ENCODE measurements around the gene PTPN11. TPM values are rescaled to one million over a fixed set of nuclear protein-coding genes. Genes with fewer than 3 reads are reported as not detected.

The PTPN11 gene
- total RNA-seq, 2 donors from 2014 or later: 81.5 to 82.3 TPM

DNA sequence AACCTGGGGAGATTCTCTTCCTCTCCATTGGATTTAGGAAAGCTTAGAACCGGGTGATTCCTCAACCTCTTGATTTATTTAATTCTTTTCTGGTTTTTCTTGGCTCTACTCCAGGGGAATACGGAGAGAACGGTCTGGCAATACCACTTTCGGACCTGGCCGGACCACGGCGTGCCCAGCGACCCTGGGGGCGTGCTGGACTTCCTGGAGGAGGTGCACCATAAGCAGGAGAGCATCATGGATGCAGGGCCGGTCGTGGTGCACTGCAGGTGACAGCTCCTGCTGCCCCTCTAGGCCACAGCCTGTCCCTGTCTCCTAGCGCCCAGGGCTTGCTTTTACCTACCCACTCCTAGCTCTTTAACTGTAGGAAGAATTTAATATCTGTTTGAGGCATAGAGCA lies 67.6 kb downstream of the PTPN11 start:
- Histone ChIP-seq H3K4me1 (no peaks in the 10 kb centered on the region), H3K27ac (no peak overlapping the region), H3K27me3 (no peaks in the 10 kb centered on the region), H3K9me3 (no peaks in the 10 kb centered on the region), H3K36me3 (peaks cover 4% of the 10 kb centered on the region), H3K4me3 (no peak overlapping the region), H3K9ac (ENCODE audit: low read depth in 2 of 2, low read length in 2 of 2) (no peak overlapping the region)
- no peak for DNase-seq
- TF ChIP-seq, protein P1, sequence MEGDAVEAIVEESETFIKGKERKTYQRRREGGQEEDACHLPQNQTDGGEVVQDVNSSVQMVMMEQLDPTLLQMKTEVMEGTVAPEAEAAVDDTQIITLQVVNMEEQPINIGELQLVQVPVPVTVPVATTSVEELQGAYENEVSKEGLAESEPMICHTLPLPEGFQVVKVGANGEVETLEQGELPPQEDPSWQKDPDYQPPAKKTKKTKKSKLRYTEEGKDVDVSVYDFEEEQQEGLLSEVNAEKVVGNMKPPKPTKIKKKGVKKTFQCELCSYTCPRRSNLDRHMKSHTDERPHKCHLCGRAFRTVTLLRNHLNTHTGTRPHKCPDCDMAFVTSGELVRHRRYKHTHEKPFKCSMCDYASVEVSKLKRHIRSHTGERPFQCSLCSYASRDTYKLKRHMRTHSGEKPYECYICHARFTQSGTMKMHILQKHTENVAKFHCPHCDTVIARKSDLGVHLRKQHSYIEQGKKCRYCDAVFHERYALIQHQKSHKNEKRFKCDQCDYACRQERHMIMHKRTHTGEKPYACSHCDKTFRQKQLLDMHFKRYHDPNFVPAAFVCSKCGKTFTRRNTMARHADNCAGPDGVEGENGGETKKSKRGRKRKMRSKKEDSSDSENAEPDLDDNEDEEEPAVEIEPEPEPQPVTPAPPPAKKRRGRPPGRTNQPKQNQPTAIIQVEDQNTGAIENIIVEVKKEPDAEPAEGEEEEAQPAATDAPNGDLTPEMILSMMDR (IDR thresholded peaks at IDR 0.05): no peak
- intact Hi-C loops (cut with DNase I): no loop called here

DNA sequence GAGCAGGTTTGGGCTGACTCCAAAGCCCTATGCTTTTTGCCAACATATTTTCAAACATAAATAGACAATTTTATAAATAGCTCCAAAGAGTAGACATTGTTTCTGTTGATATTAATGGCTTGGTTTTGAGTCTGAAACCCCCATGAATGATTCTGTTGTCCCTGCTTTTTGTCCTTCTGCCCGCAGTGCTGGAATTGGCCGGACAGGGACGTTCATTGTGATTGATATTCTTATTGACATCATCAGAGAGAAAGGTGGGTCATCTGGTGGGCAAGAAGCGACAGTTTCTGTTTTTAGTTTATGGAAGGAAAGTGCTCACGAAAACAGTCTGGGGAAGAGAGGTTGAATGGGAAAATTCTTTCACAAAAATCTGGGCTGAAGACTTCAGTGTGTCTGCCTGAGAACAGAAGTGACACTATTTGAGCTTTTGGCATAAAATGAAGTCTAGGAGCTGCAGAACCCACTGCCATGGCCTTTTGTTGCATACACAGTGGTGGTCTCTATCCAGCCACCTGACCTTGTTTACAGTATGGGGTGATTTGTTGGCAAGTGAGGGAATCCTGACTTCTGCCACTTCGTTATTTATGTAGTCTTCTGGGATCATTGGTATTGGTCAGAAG lies 69.6 kb downstream of the PTPN11 start:
- no peak for DNase-seq
- H3K27ac ChIP-seq: no peak overlapping the region
- H3K9ac ChIP-seq (ENCODE audit: low read depth in 2 of 2, low read length in 2 of 2): no peak overlapping the region
- intact Hi-C loops (cut with DNase I): no loop called here
- no peaks in the 10 kb centered on the region for H3K9me3 ChIP-seq
- no peak overlapping the region for H3K4me3 ChIP-seq
- no peaks in the 10 kb centered on the region for H3K4me1 ChIP-seq
- no peaks in the 10 kb centered on the region for H3K27me3 ChIP-seq
- peaks cover 4% of the 10 kb centered on the region for H3K36me3 ChIP-seq
- TF ChIP-seq, protein P1 (IDR thresholded peaks at IDR 0.05): no peak

DNA sequence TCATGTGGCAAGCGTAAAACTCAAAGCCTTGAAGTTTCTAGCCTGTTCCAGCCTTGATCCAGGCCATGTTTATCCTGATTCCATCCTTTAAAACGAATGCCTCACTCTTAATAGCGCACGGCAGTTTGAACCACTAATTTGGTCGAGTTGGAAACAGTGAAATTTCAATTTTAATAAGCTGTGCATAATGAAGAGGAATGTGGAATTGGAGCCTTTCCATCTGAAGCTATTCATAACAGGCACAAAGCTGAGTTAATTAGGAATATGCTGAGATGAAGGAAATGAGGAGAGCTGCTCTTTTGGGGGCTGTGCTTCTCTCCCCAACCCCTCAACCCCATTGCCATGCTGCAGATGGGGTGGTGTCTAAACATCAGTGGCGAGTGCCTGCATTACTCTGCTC lies 70.7 kb downstream of the PTPN11 start:
- no peak overlapping the region for H3K27ac ChIP-seq
- TF ChIP-seq, protein P1 (IDR thresholded peaks at IDR 0.05): no peak
- no peaks in the 10 kb centered on the region for H3K4me1 ChIP-seq
- intact Hi-C loops (cut with DNase I): no loop called here
- H3K9me3 ChIP-seq: no peaks in the 10 kb centered on the region
- no peak overlapping the region for H3K9ac ChIP-seq (ENCODE audit: low read depth in 2 of 2, low read length in 2 of 2)
- no peak for DNase-seq
- no peaks in the 10 kb centered on the region for H3K27me3 ChIP-seq
- peaks cover 4% of the 10 kb centered on the region for H3K36me3 ChIP-seq
- H3K4me3 ChIP-seq: no peak overlapping the region

DNA sequence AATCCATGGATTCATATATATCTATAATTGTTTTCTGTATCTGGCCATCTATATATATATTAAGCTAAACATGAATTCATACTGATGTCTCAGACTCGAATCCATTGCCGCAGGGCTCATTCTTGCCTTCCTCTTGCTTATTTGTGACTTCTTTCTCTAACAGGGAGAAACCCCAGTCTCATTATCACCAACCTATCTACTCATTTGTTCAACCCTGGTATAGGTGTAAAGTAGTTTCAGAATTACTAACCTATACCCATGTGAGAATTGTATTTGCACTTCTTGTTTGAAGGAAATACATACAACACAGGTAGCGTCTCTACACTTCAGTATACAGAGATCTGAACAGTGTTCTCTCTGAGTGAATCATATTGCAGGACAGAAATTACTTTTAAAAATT lies 77.7 kb downstream of the PTPN11 start:
- TF ChIP-seq, protein P1 (IDR thresholded peaks at IDR 0.05): no peak
- no peaks in the 10 kb centered on the region for H3K36me3 ChIP-seq
- DNase-seq: no peak
- no peak overlapping the region for H3K9ac ChIP-seq (ENCODE audit: low read depth in 2 of 2, low read length in 2 of 2)
- H3K9me3 ChIP-seq: no peaks in the 10 kb centered on the region
- no peaks in the 10 kb centered on the region for H3K4me1 ChIP-seq
- H3K27me3 ChIP-seq: no peaks in the 10 kb centered on the region
- no peak overlapping the region for H3K4me3 ChIP-seq
- intact Hi-C loops (cut with DNase I): no loop called here
- no peak overlapping the region for H3K27ac ChIP-seq

DNA sequence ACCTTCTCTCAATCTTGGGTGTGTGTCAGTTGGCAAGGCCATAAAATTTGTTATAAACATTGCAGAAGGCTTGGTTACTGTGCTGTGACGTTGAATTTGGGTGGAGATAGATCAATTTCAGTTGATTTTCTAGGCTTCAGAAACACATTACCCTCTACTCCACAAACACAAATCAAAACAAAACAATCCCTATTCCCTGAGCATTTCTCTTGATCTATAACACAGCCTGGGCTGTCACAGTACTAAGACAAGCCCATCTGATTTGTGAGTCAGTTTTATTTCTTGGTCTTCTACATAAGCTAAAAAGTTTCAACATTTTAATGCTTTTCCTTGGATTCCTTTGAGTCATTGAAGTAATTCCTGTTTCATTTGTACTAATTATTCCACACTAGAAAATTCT lies 79.8 kb downstream of the PTPN11 start:
- Histone ChIP-seq H3K9ac (ENCODE audit: low read depth in 2 of 2, low read length in 2 of 2) (no peak overlapping the region), H3K9me3 (no peaks in the 10 kb centered on the region), H3K4me3 (no peak overlapping the region), H3K36me3 (peaks cover 7% of the 10 kb centered on the region), H3K4me1 (no peaks in the 10 kb centered on the region), H3K27ac (no peak overlapping the region), H3K27me3 (no peaks in the 10 kb centered on the region)
- intact Hi-C loops (cut with DNase I): no loop called here
- TF ChIP-seq, protein P1 (IDR thresholded peaks at IDR 0.05): no peak
- no peak for DNase-seq

Data from colonic mucosa (tissue), 4 donors.